Right lobe of liver (tissue), 4 donors: ENCODE measurements around the gene PCYT1A.

ENCODE experiments used
- POLR2A ChIP-seq: fragments of 450-650 bp; IDR thresholded peaks from one replicate; pipeline ENCODE4 v1.6.1; 2017; ENCODE audit warnings: antibody characterized with exemption, mild to moderate bottlenecking
- TF ChIP-seq, protein P1 (sequence below), 4 donors: fragments of 200-600 bp in 3 of 4; fragments of 450-650 bp in 1 of 4; IDR thresholded peaks; one replicate each; pipeline versions ENCODE4 v1.5.1 to v1.8.0; 2016 to 2022; ENCODE audit warnings: antibody characterized with exemption in 4 of 4, mild to moderate bottlenecking in 2 of 4
- donor health status: DM: no; HTN: no; CAD: no.
- donor health status: DM: no; HTN: no; CAD: no.
- donor health status: DM: no; HTN: yes; CAD: no.

GRCh38 chr3:196195664-196196265 lies 91.8 kb downstream of the PCYT1A start:
- TF ChIP-seq, protein P1, sequence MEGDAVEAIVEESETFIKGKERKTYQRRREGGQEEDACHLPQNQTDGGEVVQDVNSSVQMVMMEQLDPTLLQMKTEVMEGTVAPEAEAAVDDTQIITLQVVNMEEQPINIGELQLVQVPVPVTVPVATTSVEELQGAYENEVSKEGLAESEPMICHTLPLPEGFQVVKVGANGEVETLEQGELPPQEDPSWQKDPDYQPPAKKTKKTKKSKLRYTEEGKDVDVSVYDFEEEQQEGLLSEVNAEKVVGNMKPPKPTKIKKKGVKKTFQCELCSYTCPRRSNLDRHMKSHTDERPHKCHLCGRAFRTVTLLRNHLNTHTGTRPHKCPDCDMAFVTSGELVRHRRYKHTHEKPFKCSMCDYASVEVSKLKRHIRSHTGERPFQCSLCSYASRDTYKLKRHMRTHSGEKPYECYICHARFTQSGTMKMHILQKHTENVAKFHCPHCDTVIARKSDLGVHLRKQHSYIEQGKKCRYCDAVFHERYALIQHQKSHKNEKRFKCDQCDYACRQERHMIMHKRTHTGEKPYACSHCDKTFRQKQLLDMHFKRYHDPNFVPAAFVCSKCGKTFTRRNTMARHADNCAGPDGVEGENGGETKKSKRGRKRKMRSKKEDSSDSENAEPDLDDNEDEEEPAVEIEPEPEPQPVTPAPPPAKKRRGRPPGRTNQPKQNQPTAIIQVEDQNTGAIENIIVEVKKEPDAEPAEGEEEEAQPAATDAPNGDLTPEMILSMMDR (IDR thresholded peaks at IDR 0.05) = no peak
- no peak for TF ChIP-seq POLR2A
